ENCODE measurements around the gene POLE. TPM values are rescaled to one million over a fixed set of nuclear protein-coding genes. Genes with fewer than 3 reads are reported as not detected.
"Not testable (repeated sequence)": the region's sequence is repeated elsewhere in the genome, so short reads cannot be mapped to it uniquely, and the experiment has no call there.

The POLE gene
- total RNA-seq, 1 experiment from 2014 or later = 32.8 TPM

DNA sequence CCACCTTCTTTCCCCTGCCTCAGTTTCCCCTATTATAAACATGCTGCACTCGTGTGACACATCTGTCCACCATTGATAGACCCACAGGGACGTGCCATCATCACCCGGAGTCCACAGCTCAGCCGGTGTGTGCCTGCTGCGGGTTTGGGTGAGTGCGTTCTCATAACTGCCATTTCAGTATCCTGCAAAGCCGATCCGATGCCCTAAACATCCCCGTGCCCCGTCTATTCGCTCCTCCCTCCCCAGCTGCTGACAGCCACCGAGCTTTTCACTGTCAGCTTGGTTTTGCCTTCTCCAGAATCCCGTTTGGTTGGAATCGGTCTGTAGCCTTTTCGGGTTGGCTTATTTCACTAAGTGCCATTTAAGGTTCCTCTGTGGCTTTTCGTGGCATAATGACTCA is 80.7 kb downstream of the POLE start:
- Histone ChIP-seq H3K27me3 (replicated peaks) (peaks cover 33% of the 10 kb centered on the region), H3K9me3 (replicated peaks) (no peaks in the 10 kb centered on the region; the same call in 1 of the 2 replicates), H3K4me1 (replicated peaks) (peaks cover 3% of the 10 kb centered on the region; the same call in 1 of the 2 replicates), H3K36me3 (no peaks in the 10 kb centered on the region), H3K27ac (no peak overlapping the region), H3K4me3 (no peak overlapping the region)
- no peak for DNase-seq (ENCODE audit: low read depth in 1 of 2, low spot score in 2 of 2)

DNA sequence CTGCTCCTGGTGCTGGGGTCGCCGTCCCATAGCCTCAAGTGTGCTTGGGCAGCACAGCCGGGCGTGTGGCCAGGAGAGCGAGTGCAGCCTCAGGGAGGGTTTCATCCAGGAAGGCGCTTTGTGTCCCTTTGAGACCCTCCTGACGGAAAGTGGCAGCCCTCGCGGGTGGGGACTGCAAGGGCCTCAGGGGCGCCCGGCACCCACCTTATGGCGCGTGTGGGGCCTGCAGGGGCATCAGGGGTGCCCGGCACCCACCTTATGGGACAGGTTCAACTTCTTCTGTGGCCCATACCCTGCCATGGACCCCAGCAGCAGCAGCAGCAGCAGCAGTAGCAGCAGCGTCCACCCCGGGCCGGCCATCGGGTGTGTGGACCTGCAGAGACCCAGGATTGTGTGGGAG is 81.2 kb downstream of the POLE start:
- H3K27ac ChIP-seq = no peak overlapping the region
- H3K4me3 ChIP-seq = no peak overlapping the region
- H3K36me3 ChIP-seq = no peaks in the 10 kb centered on the region
- peaks cover 5% of the 10 kb centered on the region for H3K4me1 ChIP-seq (replicated peaks)
- H3K9me3 ChIP-seq (replicated peaks) = no peaks in the 10 kb centered on the region
- peaks cover 33% of the 10 kb centered on the region for H3K27me3 ChIP-seq (replicated peaks)
- no peak for DNase-seq (ENCODE audit: low read depth in 1 of 2, low spot score in 2 of 2)

DNA sequence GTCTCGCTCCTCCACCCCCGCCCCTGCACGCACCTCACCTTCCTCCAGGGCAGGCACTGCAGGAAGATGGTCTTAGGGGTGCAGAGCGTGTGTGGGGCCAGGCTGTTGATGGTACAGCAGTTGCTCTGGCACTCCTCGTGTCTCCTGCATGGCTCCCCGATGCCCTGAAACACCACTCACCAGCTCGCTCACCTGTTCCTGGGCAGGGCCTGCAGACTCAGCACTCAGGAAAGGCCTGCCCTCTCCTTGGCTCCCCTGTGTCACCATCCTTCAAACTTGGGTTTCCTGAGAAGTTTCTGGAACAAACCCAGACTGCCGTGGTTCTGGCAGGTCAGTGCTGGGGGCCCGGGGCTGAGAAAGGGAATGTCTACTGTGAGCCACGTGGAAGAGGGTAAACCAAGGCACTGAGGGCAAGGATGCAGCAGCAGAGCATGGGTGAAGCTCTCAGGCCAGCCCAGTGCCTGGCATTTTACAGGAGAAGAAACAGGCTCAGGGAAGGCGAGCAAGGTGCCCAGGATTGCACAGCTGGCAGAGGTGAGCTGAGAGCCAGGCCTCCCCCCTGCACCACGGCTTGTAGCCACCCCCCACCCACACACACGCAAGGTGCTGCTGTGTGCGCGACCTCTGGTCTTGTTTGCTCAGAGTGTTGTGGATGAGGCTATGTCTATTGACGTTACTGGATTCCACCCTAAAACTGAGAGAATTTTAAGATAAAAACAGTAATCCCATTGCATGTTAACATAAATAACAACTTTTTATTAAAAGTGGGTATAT is 82.3 kb downstream of the POLE start:
- no peak overlapping the region for H3K4me3 ChIP-seq
- H3K9me3 ChIP-seq (replicated peaks) = no peaks in the 10 kb centered on the region
- no peak overlapping the region for H3K27ac ChIP-seq
- peaks cover 10% of the 10 kb centered on the region for H3K4me1 ChIP-seq (replicated peaks)
- H3K27me3 ChIP-seq (replicated peaks) = peaks cover 23% of the 10 kb centered on the region
- no peaks in the 10 kb centered on the region for H3K36me3 ChIP-seq
- no peak for DNase-seq (ENCODE audit: low read depth in 1 of 2, low spot score in 2 of 2)

DNA sequence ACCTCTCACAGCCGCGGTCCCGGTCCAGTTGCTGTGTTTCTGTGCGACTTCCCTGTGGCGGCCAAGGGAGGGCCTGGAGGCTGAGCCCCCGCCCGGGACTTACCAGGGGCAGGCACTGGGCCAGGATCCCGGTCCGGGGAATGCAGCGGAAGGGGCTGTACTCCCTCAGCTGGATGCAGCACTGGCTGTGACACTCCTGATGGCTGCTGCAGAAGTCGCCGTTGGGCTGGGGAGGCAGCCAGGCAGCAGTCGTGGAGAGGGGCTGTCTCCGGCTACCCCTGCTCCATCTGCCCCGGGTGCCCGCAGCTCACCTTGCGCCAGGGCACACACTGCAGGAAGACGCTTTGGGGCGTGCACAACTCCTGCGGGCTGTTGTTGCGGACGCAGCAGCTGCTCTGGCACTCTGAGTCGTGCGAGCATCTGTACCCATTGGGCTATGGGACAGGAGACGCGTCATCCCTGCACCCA is 83.0 kb downstream of the POLE start:
- no peak overlapping the region for H3K4me3 ChIP-seq
- peaks cover 10% of the 10 kb centered on the region for H3K4me1 ChIP-seq (replicated peaks)
- H3K9me3 ChIP-seq (replicated peaks) = no peaks in the 10 kb centered on the region
- DNase-seq (ENCODE audit: low read depth in 1 of 2, low spot score in 2 of 2) = no peak
- H3K27ac ChIP-seq = no peak overlapping the region
- H3K36me3 ChIP-seq = no peaks in the 10 kb centered on the region
- peaks cover 16% of the 10 kb centered on the region for H3K27me3 ChIP-seq (replicated peaks)

DNA sequence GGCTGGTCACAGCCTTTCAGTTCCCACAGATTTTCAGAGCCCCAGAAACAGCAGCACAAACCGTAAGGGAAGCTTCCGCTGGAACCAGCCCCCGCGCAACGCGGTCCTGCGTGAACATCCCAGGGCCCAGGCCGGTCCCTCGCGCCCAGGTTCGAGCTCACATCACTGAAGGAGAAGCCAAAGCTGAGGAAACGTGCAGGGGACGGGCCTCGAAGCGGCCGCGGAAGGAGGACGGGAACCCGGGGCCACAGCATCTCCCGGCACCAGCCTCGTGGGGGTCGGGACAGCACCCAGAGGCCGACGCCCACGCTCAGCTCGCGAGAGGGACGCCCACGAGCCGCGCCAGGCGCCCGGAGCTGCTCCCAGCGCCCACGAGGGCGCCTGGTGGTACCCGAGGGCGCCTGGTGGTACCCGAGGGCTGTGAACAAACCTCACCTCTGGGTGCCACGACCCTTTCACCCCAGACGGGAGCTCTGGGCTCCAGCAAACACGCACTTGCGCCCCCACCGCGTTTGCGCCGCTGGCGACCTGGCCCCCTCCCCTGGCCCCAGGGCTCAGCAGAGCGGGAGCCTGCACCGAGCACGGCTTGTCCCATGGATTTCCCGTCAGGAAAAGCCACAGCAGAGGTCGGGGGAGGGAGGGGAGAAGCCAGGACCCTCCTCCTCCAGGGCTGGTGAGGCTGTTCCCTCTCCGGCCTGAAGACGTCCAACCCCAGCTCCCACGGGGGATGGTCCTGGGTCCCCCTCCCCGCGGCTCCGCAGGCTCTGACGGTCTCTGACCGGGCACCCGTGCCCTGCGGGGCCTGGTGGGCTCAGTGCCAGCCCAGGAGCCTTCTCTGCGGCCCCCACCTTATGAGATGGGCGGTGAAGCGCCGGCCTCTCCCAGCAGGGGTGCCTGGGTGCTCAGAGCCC is 83.6 kb downstream of the POLE start:
- H3K4me3 ChIP-seq = no peak overlapping the region
- no peaks in the 10 kb centered on the region for H3K9me3 ChIP-seq (replicated peaks)
- H3K36me3 ChIP-seq = no peaks in the 10 kb centered on the region
- peaks cover 10% of the 10 kb centered on the region for H3K4me1 ChIP-seq (replicated peaks)
- DNase-seq (ENCODE audit: low read depth in 1 of 2, low spot score in 2 of 2) = no peak
- H3K27ac ChIP-seq = no peak overlapping the region
- H3K27me3 ChIP-seq (replicated peaks) = peaks cover 16% of the 10 kb centered on the region

- Histone ChIP-seq H3K27me3 (replicated peaks) (peaks cover 16% of the 10 kb centered on the region), H3K4me1 (replicated peaks) (peaks cover 10% of the 10 kb centered on the region), H3K36me3 (no peaks in the 10 kb centered on the region), H3K27ac (no peak overlapping the region), H3K4me3 (no peak overlapping the region), H3K9me3 (replicated peaks) (no peaks in the 10 kb centered on the region)
- no peak for DNase-seq (ENCODE audit: low read depth in 1 of 2, low spot score in 2 of 2)
Observed at GRCh38 chr12:132602572-132603239, 84.4 kb downstream of the POLE start.

DNA sequence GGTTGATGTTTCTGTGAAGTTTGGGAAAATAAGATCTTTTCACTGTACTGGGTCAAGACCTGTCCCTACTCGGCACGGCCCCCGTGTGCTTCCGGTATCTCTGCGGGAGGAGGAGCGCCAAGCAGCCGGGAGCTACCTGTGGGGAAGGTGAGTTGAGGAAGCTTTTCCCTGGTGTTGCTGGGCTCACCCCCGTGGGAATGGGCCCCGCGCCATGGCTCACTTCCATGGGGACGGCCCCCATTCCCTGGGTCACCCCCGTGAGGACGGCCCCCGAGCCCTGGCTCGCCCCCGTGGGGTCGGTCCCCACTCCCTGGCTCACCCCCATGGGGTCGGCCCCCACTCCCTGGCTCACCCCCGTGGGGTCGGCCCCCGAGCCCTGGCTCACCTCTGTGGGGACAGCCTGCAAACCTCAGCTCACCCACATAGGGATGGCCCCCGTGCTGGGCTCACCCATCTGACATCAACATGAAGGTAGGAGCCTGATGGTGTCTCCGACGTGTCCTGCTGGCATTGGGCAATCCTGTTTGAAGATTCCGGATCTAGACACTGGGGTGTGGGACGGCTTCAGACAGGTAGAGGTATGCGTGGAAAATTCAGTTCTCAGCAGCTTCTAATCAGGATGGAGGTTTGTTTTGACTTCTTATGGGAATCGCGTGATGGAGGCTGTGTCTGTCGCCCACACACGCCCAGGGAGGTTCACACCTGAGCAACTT is 85.8 kb downstream of the POLE start:
- Histone ChIP-seq H3K27me3 (replicated peaks) (peaks cover 12% of the 10 kb centered on the region), H3K4me3 (no peak overlapping the region), H3K36me3 (no peaks in the 10 kb centered on the region), H3K4me1 (replicated peaks) (peaks cover 15% of the 10 kb centered on the region), H3K9me3 (replicated peaks) (no peaks in the 10 kb centered on the region), H3K27ac (no peak overlapping the region)
- DNase-seq (ENCODE audit: low read depth in 1 of 2, low spot score in 2 of 2) = no peak

GRCh38 chr12:132600048-132601032 is 86.8 kb downstream of the POLE start:
- Histone ChIP-seq H3K36me3 (no peaks in the 10 kb centered on the region), H3K27ac (no peak overlapping the region), H3K27me3 (replicated peaks) (peaks cover 10% of the 10 kb centered on the region), H3K4me3 (peak overlapping the region; percentile 39), H3K9me3 (replicated peaks) (no peaks in the 10 kb centered on the region), H3K4me1 (replicated peaks) (peaks cover 15% of the 10 kb centered on the region)
- peak; percentile 59 to 64 for DNase-seq (ENCODE audit: low read depth in 1 of 2, low spot score in 2 of 2)

DNA sequence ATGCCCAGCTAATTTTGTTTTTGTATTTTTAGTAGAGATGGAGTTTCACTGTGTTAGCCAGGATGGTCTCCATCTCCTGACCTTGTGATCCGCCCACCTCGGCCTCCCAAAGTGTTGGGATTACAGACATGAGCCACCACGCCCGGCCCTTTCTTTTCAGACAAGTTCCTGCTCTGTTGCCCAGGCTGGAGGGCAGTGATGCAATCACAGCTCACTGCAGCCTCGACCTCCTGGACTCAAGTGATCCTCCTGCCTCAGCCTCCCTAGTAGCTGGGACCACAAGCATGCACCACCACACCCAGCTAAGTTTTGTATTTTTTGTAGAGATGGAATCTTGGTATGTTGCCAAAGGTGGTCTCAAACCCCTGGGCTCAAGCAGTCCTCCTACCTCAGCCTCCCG is 87.6 kb downstream of the POLE start:
- not testable (repeated sequence) for H3K4me3 ChIP-seq; H3K27ac ChIP-seq; H3K9me3 ChIP-seq (replicated peaks); H3K36me3 ChIP-seq; DNase-seq (ENCODE audit: low read depth in 1 of 2, low spot score in 2 of 2); H3K27me3 ChIP-seq (replicated peaks)
- peaks cover 15% of the 10 kb centered on the region for H3K4me1 ChIP-seq (replicated peaks)

GRCh38 chr12:132597333-132598316 is 89.5 kb downstream of the POLE start:
- H3K27me3 ChIP-seq (replicated peaks) = peaks cover 4% of the 10 kb centered on the region
- peaks cover 23% of the 10 kb centered on the region for H3K4me1 ChIP-seq (replicated peaks)
- H3K27ac ChIP-seq = no peak overlapping the region
- H3K36me3 ChIP-seq = no peaks in the 10 kb centered on the region
- DNase-seq (ENCODE audit: low read depth in 1 of 2, low spot score in 2 of 2) = no peak
- no peaks in the 10 kb centered on the region for H3K9me3 ChIP-seq (replicated peaks)
- peak overlapping the region; percentile 31 for H3K4me3 ChIP-seq

DNA sequence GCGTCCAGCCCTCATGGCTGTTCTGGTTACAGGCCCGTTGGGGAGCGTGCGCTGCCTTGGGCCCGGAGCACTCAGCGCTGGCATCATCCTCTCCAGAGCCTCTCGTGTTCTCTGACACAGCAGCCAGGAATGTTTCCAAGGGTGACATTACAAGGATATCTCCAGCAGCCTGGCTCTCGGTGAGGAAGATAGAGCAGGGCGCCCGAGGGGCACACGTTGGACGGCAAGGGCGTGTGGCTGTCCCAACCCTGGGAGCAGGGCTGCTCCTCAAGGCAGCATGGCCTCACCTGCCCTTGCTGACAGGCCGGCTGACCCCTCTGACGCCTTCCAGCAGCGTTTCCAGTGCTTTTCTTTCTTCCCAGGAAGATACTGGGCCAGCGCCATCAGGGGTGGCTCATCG is 91.1 kb downstream of the POLE start:
- Histone ChIP-seq H3K27ac (no peak overlapping the region), H3K27me3 (replicated peaks) (peaks cover 4% of the 10 kb centered on the region; the same call in 1 of the 2 replicates), H3K4me3 (no peak overlapping the region), H3K4me1 (replicated peaks) (peaks cover 22% of the 10 kb centered on the region), H3K9me3 (replicated peaks) (no peaks in the 10 kb centered on the region), H3K36me3 (no peaks in the 10 kb centered on the region)
- no peak for DNase-seq (ENCODE audit: low read depth in 1 of 2, low spot score in 2 of 2)

Measured in SJSA1 (cell line).